ENCODE results near the gene OPRL1.

OPRL1 gene

DNA sequence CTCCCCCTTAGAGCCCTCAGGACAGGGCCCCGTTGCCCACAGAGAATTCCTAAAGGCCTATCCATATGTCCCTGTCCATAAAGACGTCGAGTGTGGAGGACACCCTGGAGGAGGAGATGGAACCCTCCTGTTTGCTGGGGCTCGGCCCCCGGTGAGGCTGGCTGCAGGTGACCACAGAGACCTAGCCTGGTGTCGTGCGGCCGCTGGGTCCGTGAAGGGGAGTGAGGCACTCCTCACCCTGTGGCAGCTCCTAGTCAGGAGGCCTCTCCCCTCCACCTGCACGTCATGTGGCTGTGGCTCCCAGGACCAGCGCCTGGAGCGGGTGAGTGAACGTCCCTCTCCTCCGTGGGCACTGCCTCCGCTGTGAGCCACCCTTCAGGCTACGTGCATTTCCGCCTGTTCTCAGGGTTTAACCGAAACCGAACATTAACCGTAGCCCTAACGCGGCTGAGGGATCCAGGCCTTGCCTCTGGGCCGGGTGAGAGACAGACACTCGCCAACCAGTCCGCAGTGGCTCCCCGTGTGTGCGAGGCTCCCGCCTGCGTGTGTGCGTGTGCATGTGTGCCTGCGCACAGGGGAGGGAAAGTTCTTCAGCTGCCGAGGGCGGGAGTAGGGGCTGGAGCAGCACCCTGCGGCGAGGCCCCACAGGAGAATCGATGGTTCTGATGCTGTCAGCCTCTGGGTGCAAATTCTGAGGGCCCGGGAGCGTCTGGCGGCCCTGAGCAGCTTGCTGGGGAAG is 22.8 kb upstream of the OPRL1 start:
- peak; percentile 48 for DNase-seq

DNA sequence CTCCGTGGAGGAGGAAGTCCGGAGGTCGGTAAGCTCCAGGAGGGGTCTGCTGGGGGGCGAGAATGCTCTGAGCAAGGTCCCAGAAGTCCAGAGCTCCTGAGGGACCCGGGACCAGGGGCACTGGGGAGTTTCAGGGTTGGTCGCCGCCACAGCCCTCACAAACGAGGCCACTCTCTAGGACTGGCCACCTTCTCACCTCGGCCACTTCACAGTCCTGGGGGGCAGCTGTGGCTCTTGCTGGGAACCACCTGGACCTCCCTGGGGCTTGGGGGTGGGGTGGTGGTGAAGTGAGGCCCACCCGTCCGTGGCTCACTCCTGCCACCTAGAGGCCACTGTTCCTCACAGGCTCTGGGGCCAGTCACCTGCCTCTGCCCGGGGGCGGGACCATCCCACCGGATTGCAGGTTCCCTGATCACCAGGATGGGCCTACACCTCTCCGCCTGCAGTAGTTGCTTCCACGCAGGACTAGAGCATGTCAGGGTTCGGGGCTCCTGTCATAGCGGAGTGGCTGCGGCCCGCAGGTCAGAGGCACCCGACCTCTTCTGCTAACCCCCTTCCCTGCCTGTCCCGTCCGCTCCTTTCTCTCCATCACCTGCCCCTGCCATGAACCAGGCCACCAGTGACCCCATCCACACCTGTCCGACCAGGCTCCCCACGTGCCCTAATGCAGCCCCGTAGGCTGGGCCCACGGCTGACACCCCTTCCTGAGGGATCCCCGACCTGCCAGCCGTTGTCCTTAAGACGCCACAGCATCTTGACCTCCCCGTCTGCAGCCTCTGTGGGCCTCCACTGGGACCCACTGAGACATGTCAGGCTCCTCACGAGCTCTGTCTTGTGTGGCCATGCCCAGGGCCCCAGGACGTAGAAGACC is 22.0 kb upstream of the OPRL1 start:
- DNase-seq = peak; percentile 78

DNA sequence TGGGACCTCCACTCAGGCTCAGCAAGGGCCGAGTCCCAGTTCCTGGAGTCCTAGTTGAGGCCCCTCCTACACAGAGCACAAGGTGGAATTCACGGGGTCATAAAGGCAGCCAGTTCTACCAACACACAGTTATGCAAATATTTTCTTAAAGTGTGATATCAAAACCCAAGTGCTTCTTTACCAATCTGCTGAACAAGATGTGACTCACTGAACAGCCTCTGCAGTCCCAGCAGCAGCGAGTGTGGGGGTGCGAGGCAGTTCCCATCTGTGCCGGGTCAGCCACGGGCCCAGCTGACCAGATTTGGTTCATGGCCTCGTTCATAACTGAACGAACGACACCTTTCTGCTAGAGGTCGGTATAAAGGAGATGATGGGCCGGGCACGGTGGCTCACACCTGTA is 21.3 kb upstream of the OPRL1 start:
- no peak for DNase-seq

DNA sequence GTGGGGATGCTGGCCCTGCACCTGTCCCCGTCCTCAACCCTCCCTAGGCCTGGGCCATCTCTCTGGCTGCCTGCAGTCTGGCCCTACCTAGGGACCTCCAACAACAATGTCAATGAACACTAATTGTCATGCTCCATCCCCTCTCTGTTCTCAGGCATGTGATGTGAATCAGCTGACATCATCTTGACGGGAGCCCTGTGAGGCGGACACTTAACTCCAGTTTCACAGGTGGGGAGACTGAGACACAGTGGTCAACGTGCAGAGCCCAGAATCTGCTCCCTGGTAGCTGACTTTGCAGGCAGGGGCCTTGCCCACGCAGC is 17.6 kb upstream of the OPRL1 start:
- no peak for DNase-seq

DNA sequence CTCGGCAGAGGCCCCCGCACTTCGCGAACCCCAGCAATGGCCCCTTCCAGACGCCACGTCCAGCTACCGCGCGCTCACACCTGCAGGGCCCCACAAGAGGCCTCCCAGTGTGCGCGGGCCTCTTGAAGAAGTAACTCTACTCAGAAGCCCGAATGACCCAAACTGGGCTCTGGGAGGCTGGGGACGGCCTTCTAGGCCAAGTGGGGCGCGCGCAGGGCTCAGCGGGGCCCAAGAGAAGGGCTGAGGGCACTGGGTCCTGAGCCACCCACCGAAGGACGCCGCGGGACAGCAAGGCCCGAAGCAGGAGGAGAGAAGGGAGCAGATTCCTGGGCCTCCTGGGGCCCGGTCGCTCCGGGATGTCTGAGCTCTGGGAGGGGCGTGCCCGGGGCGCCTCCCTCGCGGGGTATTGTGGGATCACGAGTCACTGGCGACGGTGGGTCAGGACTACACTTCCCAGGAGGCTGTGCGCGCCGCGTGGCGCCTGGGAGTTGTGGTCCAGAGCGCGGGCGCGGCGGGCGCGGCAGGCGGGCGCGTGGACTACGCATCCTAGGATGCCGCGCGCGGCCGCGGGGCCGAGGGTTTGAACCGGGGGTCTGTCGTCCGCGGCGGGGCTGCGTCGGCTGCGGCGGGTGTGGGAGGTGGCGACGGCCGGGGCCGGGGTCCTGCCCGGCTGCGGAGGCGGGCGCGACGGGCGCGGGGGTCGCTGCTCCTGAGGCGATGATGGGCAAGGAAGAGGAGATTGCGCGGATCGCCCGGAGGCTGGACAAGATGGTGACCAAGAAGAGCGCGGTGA is 17.1 kb upstream of the OPRL1 start, which contains the start of gene TCEA2:
Gene TCEA2, plus strand, starts transcription at position 603 of the 793 bp plus-strand sequence. Its CDS starts 115 bp downstream, at position 718.
- DNase-seq = peak; percentile 96

DNA sequence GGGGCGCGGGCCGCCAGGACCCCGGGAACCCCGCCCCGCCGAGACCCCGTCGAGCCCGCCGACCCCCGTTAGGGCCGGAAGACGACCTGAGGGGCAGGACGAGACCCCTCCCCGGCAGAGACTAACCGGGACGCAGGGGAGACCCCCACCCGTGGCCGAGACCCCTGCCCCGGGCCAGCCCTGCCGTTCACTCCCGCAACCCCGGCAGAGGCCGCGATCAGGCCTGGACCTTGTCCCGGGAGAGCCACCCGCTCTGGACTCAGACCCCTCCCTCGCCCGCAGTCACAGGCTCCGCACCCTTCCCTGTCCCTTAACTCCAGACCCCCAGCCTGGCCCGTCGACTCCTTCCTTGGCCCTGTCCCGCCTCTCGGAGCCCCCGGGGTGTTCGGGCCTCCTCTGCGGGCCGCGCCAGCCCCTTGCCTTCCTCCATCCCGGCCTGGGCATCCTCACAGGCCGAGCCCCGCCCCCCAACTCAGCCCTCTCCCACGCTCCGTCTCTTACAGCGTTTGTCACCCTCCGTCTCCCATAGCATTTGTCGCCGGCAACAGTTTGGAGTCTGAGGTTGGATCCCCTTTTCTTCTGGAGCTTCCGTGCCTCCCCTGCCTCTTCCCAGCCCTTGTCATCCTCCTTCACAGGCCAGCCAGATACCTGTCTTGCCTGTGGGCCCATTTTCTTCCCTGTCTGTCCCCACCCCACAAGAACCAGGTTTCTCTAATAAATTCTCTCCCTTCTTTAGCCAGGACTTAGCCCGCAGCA is 16.3 kb upstream of the OPRL1 start:
- DNase-seq = no peak

DNA sequence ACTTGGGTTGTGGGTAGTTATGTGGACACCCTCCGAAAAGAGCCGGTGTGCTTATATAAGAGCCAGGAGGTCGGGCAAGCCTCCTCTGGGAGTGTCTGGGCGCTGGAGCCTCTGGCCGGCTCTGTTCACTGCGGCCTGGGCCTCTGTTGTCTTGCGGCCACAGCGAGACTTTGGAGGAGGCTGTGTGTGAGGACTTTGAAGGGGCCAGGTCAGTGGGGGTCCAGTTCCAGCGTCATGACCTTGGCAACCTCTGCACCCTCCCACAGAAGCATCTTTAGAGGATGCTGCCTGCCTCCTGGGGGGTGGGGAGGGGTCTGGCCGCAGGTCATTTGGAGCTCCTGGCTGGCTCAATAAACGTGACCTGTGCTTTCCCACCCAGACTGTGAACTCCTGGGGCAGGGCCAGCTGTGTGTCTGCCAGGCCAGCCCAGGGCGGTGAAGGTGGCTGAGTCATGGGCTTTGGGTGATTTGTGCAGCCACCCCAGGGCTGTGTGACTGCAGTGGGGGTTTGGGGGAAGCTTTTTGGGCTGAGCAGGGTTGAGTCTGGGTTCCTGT is 15.7 kb upstream of the OPRL1 start:
- peak; percentile 77 for DNase-seq

DNA sequence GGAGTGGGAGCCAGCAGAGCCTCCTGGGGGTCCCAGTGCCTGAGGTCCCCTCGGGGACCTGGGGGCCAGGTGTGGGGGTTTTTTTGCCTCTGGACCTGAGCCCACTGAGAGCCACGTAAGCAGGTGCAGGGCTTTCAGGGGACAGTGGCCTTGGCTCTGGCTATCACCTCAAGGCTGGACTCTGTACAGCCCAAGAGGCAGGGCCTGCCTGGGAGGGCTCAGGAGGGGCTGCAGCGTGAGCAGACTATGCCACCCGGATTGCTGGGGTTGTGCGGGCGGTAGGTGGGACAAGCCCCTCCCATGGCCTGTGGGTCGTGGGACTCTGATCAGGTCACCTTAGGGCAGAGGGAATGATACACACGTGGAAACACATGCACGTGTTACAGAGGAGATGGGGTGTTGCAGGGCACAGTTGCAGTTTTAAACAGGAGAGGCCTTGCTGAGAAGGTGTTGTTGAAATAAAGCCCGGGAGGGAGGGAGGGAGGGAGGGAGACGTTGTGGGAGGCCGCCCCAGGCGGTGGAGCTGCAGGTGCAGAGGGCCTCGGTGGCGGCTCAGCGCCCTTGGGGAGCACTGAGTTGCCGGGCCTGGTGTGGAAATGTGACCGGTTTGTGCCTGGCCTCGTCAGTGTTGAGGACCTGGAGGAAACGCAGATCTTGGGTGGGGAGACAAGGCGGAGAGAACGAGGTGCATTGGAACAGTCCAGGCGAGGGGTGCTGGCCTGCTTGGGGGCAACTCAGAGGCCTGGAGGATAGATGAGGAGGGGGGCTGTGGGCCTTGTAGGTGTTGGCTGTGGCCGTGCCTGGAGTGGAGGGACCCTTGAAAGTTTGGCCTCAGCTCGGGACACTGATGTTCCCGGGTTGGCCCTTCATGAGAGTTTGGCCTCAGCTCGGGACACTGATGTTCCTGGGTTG is 14.6 kb upstream of the OPRL1 start:
- DNase-seq = peak; percentile 88

DNA sequence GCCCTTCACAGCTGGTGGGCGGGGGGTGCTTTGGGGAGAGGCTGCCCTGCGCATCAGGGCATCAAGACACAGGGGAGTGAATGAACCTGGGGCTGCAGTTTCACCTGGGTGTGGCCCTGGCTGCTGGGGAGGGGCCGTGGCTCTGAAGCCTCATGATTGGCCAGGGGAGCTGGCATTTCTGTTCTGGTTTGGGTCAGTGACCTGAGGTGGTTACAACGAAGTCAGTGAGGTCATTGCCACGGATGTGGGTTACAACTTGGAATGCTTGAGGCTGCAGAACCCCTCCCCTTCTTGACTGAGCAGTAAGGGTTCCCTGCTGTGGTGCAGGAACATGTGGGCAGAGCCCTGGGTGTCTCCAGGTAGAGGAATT is 13.9 kb upstream of the OPRL1 start:
- peak; percentile 96 for DNase-seq

DNA sequence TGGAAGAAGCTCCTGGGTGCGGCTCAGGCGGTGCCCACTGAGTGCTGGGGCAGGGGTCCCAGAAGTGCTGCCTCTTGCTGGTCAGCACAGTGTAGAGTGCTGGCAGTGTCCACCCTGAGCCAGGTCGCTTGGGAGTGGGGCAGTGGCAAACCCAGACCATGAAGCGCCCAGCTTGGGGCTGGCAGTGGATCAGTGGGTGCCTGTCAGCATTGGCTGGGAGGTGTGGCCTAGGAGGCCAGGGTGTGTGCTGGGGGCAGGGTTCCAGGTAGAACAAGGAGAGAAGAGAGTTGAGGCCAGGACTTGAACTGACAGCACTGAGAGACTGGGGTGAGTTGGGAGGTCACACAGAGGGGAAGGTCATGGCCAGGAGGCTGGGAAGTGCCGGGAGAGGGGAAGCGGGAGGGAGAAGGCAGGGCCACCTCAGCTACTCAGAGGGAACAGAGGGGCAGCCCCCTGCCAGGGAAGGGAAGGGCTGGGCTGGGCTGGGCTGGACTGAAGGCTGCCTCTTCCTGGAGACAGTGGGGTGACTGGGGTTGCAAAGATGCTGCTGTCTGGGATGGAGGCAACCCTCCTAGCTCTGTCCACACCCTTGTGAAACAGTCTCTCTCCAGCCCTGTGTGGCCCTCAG is 12.8 kb upstream of the OPRL1 start:
- peak; percentile 58 for DNase-seq

DNA sequence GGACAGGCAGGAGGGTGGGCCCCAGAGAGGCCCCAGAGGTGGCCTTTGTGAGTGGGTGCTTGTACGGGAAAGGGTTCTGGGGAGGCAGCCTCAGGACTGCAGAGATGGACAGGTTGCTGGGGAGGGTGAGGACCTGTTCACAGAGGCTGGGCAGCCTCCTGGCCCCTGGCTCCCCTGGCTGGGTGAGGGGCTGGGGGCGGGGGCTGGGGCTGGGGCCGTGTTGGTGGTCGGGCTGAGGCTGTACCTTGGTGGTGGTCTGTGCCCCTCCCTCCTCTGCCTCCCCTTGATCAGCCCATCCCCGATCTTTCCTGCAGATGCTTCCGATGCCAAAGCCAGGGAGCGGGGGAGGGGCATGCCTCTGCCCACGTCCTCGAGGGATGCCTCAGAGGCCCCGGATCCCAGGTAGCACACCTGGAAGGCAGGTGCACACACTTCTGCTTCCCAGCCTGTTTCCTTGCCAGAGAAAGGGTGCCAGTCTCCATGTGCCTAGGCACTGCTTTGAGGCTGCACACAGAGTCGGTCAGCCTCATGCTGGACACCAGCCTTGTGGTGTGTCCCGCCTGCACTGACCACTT is 12.1 kb upstream of the OPRL1 start:
- DNase-seq = no peak

DNA sequence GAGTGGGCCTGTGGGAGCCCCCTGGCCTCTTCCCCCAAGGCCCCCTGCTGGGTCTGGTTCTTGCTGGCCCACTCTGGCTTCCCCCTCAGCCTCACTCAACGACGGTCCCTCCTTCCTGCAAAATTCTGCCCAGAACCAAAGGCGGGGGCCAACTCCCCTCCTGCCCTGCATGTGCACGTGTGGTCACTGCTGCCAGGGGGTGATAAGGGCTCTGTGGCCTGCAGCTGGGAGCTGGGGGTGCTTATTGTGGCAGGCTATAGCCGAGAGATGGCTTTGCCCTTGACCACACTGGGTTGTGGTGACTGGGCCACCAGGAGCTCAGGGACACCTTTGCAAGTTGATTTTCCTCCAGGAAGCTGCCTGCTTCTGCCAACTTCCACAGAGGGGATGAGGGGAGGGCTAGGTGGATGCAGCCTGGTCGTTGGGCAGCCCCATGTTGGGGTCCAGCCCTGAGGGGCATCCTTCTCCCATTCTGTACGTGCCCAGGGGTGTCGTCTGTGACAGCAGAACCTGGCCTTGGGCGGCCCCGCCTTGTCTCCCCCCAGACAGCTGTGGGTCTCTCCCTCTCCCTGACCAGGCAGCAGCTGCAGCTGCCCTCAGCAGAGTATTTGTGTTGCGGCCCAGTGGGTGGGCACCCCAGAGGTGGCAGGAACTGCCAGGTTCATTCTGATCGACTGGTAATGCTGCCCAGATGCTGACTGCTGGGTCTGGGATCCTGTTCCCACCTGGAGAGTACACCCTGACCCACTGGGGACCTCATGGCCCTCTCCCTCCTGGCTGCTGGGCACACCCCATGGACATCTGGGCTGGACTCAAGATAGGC is 11.3 kb upstream of the OPRL1 start:
- DNase-seq = no peak

DNA sequence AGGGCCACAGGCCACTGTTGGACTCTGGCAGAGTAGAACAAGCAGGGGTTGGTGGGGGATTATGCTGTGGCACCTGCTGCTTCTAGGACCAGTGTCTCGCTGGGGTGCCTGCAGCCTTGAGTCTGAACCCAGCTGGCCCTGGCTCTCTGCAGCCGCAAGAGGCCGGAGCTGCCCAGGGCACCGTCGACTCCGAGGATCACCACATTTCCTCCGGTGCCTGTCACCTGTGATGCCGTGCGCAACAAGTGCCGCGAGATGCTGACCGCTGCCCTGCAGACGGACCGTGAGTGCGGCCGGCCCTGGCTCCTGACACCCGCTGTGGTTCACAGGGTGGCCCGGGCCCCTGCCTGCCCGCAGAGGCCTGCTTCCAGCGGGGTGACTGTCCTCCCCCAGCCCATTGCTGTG is 10.7 kb upstream of the OPRL1 start:
- DNase-seq = no peak

DNA sequence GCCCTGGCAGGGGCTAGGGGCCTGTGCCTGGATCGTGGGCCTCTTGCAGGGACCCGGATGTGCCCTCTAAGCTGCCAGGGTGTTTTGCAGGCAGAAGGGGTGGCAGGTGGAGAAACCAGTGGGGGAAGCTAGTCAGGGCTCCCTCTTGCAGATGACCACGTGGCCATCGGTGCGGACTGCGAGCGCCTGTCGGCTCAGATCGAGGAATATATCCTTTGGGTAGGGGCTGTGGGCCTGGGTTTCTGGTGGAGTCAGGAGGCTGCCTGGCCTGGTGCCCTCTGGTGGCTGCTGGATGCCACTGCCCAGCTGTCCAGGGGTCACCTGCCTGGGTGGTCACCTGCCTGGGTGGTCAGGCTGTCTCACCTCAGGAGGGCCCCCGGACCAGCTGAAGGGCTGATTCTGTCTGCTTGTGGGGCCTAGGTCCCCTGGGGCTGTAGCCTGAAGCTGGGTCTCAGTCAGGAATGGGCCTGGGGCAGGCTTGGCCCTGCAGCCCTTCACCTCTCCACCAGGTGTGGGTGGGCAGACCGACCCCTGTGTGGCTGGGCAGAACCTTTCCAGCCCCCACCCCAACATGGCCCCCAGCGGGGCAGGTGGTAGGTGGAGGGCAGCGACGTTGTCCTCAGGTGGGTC is 10.2 kb upstream of the OPRL1 start:
- DNase-seq = no peak

DNA sequence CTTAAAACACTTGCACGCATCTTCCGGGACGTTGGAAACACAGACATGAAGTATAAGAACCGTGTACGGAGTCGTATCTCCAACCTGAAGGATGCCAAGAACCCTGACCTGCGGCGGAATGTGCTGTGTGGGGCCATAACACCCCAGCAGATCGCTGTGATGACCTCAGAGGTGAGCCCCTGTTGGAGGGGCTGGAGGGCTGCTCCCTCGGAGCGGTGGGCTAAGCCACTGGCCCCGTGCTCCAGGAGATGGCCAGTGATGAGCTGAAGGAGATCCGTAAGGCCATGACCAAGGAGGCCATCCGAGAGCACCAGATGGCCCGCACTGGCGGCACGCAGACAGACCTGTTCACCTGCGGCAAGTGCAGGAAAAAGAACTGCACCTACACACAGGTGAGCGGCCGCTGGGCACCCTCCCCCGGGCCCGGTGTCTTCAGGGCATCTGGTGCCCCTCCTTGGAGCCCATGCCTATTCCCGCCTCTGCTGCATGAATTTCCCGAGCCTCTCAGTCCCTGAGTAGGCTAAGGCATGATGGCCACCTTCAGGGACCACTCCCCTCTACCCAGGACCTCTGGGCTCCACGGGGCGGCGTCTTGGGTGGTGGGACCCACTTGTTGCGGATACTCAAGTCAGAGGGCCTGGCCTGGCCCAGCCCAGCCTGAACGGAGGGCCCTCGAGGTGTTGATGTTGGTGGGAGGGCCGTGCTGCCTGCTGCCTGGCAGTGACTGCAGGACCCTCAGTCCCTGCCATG is 9.5 kb upstream of the OPRL1 start:
- DNase-seq = no peak

DNA sequence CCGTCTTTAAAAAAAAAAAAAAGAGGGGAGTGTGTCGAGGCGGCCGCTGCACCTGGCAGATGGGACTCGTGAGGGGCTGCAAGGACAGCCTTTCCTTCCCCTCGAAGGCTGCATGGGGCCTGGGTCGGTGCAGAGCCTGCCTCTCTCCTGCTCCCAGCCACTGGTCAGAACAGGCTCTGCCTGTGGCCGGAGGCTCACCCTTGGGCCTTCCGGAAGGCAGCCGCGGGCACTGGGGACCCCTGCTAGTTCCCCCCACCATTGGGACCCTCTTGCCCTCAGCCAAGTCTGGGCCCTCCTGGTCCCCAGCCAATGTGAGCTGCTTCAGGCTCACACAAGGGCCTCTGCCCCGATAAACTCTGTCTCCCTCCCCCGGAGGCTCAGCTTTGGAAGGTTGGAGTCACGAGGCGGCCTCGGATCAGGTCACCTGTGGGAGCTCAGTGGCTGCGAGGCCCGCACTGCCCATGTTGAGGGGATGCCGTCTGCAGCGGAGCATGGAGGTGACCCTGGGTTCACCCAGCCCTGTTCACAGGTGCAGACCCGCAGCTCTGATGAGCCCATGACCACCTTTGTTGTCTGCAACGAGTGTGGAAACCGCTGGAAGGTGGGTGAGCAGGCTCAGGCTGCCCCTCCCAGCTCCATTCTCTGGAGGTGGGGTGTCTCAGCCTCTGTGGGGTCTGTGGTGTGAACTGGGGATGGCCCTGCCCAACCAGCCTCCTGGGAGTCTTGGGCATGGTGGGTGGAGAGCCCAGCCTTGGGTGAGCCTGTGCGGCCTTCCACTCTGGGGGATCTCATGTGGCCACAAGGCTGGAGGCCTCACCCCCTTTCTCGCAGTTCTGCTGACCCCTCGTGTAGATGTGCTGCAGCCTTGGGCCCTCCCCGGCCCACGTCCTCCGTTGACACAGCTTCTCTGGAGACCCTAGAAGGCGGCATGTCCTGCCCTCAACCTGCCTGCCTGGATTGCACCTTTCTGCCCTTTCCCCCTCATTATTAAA is 8.2 kb upstream of the OPRL1 start:
- no peak for DNase-seq

DNA sequence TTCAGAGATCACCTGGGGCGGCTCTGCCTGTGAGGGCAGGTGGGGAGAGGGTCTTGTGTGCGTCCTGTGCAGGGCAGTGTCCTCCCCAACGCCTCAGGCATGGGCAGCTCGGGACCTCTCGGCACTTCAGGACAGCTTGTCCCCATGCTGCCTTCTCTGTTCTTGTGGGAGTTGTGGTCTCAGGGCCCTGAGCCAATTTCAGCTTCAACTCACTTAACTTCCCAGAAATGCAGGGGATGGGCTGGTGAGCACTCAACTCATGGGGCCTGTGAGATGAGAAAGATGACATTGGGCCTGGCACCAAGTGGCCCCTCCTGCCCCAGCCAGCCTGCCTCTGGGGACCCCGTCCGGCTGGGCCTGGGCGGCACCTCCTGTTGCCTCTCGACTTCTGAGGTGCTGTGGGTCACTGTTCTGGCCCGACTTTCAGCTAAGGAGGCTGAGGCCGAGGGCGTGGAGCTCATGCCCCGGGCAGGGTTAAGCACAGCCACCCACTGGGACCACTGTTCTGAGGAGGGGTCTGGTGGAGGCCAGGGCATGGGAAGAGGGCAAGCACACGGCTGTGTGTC is 7.3 kb upstream of the OPRL1 start:
- DNase-seq = no peak

Data from RPMI8226 (cell line).